Suprapubic skin (tissue), 4 donors: ENCODE measurements around the gene EPB41. TPM values are rescaled to one million over a fixed set of nuclear protein-coding genes. Genes with fewer than 3 reads are reported as not detected.
A peak's percentile ranks its signal among the peaks of the same experiment; 100 is the strongest.

Source experiments
- DNase-seq, 2 donors: peaks; one replicate each; pipeline ENCODE4 v3.0.0-alpha.2; 2019; ENCODE audit warnings: low spot score in 2 of 2
- H3K27ac ChIP-seq: fragments of 200-600 bp; sonication (generic); one replicate; pipeline ENCODE4 v1.5.1; 2019
- H3K27me3 ChIP-seq: fragments of 200-600 bp; sonication (generic); one replicate; pipeline ENCODE4 v1.5.1; 2019
- H3K36me3 ChIP-seq: fragments of 200-600 bp; sonication (generic); one replicate; pipeline ENCODE4 v1.5.1; 2019
- H3K4me1 ChIP-seq: fragments of 200-600 bp; sonication (generic); one replicate; pipeline ENCODE4 v1.5.1; 2019
- H3K4me3 ChIP-seq: fragments of 200-600 bp; sonication (generic); one replicate; pipeline ENCODE4 v1.5.1; 2019; ENCODE audit warnings: mild to moderate bottlenecking
- H3K9me3 ChIP-seq: fragments of 200-600 bp; sonication (generic); one replicate; pipeline ENCODE4 v1.5.1; 2019
- EP300 ChIP-seq: sonication (generic); formaldehyde crosslinking; IDR thresholded peaks from one replicate; pipeline ENCODE4 v1.6.1; 2017; ENCODE audit warnings: antibody characterized with exemption
- POLR2A ChIP-seq, 2 donors: fragments of 450-650 bp; IDR thresholded peaks; one replicate each; pipeline ENCODE4 v1.6.1; 2017; ENCODE audit warnings: antibody characterized with exemption in 2 of 2, mild to moderate bottlenecking in 2 of 2, moderate library complexity in 2 of 2
- POLR2AphosphoS5 ChIP-seq, 3 donors: sonication (generic); formaldehyde crosslinking; IDR thresholded peaks; one replicate each; pipeline ENCODE4 v1.6.1; 2017; ENCODE audit warnings: antibody characterized with exemption in 3 of 3
- WGBS: methylation state at CpG from one replicate; pipeline ENCODE4 v1.1.5; 2018; 5-methylcytosine and 5-hydroxymethylcytosine counted together
- total RNA-seq, 4 donors: library from RNA; depleted of rRNA; stranded (reverse); fragments of >200 nt; gene quantifications; one replicate each; pipeline ENCODE4 v1.1.0, GENCODE V29; 2016
- TF ChIP-seq, protein P1 (sequence below), 2 donors: fragments of 200-600 bp in 1 of 2; fragments of 450-650 bp in 1 of 2; sonication (generic) in 1 of 2; IDR thresholded peaks; one replicate each; pipeline ENCODE4 v1.5.1; 2016 to 2019; ENCODE audit warnings: antibody characterized with exemption in 2 of 2, mild to moderate bottlenecking in 1 of 2, moderate library complexity in 1 of 2

EPB41 gene
- total RNA-seq, 4 donors from 2014 or later: 45.7 to 79.5 (median 67.1) TPM

DNA sequence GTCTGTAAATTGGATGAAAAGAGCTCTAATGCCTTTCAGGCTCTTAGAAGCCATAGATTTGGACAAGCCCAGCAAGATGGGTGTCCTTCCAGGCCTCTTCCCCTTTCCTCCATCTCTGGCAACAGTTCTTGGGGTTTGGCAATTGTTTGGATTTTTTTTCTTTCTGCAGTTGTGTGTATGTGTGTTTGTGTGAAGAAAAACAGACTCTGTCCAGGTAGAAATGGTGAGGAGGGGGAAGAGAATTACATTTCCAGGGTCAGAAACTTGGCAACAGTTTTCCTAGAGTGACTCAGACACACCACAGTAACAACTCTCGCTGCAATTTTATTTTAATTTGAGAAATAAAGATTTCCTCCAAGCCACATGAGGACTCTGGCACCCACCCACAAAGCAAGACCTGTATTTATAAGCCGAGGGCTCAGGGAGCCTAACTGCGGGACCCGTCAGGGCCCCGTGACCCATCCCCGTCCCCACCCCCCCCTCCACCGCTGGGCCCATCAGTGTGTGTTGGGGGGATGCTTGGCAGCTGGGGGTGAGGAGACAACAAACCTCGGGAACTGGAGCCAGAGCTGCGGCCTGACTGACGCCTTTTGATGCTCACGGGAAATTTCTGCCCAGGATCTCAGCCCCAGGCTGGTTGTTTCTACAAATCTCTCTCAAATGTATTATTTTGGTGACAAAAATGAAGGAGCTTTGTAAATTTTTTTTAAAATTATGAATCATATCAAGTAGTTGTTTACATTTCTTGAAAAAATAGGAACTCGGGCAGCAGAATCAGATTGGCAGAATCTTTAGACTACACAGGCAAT lies 205.0 kb downstream of the EPB41 start:
- H3K9me3 ChIP-seq: no peaks in the 10 kb centered on the region
- H3K27me3 ChIP-seq: peaks cover 19% of the 10 kb centered on the region
- TF ChIP-seq, protein P1, sequence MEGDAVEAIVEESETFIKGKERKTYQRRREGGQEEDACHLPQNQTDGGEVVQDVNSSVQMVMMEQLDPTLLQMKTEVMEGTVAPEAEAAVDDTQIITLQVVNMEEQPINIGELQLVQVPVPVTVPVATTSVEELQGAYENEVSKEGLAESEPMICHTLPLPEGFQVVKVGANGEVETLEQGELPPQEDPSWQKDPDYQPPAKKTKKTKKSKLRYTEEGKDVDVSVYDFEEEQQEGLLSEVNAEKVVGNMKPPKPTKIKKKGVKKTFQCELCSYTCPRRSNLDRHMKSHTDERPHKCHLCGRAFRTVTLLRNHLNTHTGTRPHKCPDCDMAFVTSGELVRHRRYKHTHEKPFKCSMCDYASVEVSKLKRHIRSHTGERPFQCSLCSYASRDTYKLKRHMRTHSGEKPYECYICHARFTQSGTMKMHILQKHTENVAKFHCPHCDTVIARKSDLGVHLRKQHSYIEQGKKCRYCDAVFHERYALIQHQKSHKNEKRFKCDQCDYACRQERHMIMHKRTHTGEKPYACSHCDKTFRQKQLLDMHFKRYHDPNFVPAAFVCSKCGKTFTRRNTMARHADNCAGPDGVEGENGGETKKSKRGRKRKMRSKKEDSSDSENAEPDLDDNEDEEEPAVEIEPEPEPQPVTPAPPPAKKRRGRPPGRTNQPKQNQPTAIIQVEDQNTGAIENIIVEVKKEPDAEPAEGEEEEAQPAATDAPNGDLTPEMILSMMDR (IDR thresholded peaks at IDR 0.05): no peak
- TF ChIP-seq POLR2AphosphoS5 (IDR thresholded peaks at IDR 0.05): no peak
- peaks cover 8% of the 10 kb centered on the region for H3K36me3 ChIP-seq
- H3K4me3 ChIP-seq: no peak overlapping the region
- no peak overlapping the region for H3K27ac ChIP-seq
- 67% methylated on average over 12 of the region's 12 CpGs for WGBS
- peaks cover 31% of the 10 kb centered on the region for H3K4me1 ChIP-seq
- no peak for DNase-seq

DNA sequence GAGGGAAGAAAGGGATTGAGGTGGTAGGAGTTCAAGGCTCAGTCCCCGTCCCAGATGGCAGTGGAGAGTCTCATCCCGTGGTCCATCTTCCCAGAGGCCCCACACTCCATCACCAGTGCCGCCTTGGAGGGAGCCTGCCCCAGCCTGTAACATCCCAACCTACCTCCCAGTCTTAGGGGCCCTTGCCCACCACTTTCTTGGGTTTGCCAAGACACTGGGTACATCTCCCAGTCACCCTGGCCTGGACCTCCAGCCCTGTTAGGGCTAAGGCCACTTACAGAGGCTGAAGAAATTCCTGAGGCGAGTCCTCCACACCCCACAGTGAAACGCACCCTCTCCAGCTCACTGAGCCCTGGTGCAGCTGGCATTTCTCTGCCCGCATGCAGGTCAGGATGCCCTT lies 206.0 kb downstream of the EPB41 start:
- Histone ChIP-seq H3K4me1 (peaks cover 41% of the 10 kb centered on the region), H3K36me3 (peaks cover 6% of the 10 kb centered on the region), H3K4me3 (no peak overlapping the region), H3K27me3 (peaks cover 19% of the 10 kb centered on the region), H3K9me3 (no peaks in the 10 kb centered on the region), H3K27ac (no peak overlapping the region)
- DNase-seq: no peak
- 95% methylated on average over 6 of the region's 6 CpGs for WGBS
- TF ChIP-seq, protein P1 (IDR thresholded peaks at IDR 0.05): no peak
- TF ChIP-seq EP300 (no peak), POLR2A (IDR thresholded peaks at IDR 0.05) (no peak), POLR2AphosphoS5 (IDR thresholded peaks at IDR 0.05) (no peak)

DNA sequence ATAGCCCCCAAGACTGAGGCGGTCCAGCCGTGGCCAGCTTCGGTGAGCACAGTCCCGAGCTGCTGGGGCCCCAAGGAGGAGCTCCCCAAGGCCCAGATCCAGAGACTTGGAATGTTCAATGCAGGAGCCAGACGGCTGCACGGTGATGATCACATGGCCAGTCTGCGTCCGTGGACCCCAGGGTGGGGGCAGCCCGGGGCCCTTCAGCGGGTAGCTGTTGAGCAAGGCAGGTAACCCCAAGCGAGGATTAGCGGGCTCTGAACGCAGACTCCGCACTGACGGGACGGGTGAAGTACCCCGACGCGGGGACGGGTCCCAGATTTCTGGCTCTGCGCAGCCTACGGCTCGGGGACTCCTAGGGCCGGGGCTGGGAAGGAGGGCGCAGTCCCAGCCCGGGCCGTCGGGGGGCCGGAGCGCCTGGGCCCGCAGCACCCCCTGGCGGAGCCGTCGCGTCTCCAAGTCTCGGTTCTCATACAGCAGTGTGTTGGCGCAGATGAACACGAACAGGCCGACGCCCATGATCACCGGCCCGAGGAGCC lies 206.6 kb downstream of the EPB41 start:
- peaks cover 43% of the 10 kb centered on the region for H3K4me1 ChIP-seq
- peak overlapping the region; percentile 72 for H3K4me3 ChIP-seq
- peak in 1 of 2 donors; percentile 69 for DNase-seq
- H3K9me3 ChIP-seq: no peaks in the 10 kb centered on the region
- WGBS: 7% methylated on average over 6 of the region's 42 CpGs
- no peak for TF ChIP-seq POLR2AphosphoS5 (IDR thresholded peaks at IDR 0.05)
- TF ChIP-seq, protein P1 (IDR thresholded peaks at IDR 0.05): peak in 1 of 2 donors; percentile 57
- TF ChIP-seq POLR2A (IDR thresholded peaks at IDR 0.05): no peak
- peaks cover 19% of the 10 kb centered on the region for H3K27me3 ChIP-seq
- no peaks in the 10 kb centered on the region for H3K36me3 ChIP-seq
- no peak overlapping the region for H3K27ac ChIP-seq

DNA sequence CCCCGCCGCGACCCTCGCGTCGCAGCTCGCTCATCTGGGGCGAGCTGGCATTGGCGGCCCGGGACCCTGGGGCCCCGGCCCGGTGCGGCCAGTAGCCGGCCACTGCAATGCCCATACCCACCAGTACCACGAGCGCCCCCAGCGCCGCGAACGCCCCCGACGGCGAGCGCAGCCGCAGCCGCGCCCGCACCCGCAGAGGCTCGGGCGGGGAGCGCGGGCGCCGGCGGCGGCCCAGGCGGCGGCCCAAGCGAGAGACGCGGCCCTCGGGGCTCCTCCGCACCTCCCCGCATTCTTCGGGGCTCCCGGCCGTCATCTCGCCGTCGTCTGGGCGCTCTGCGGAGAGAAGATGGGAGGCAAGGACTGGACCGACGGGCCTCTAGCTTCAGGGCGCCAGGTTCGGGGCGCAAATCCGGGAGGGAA lies 207.2 kb downstream of the EPB41 start:
- H3K36me3 ChIP-seq: no peaks in the 10 kb centered on the region
- H3K27ac ChIP-seq: peak overlapping the region; percentile 92
- H3K4me3 ChIP-seq: peak overlapping the region; percentile 72
- no peak for TF ChIP-seq POLR2AphosphoS5 (IDR thresholded peaks at IDR 0.05)
- TF ChIP-seq POLR2A (IDR thresholded peaks at IDR 0.05): no peak
- TF ChIP-seq, protein P1 (IDR thresholded peaks at IDR 0.05): no peak
- no peak for TF ChIP-seq EP300
- peaks cover 43% of the 10 kb centered on the region for H3K4me1 ChIP-seq
- H3K27me3 ChIP-seq: peaks cover 19% of the 10 kb centered on the region
- DNase-seq: no peak
- 7% methylated on average over 43 of the region's 59 CpGs for WGBS
- no peaks in the 10 kb centered on the region for H3K9me3 ChIP-seq

DNA sequence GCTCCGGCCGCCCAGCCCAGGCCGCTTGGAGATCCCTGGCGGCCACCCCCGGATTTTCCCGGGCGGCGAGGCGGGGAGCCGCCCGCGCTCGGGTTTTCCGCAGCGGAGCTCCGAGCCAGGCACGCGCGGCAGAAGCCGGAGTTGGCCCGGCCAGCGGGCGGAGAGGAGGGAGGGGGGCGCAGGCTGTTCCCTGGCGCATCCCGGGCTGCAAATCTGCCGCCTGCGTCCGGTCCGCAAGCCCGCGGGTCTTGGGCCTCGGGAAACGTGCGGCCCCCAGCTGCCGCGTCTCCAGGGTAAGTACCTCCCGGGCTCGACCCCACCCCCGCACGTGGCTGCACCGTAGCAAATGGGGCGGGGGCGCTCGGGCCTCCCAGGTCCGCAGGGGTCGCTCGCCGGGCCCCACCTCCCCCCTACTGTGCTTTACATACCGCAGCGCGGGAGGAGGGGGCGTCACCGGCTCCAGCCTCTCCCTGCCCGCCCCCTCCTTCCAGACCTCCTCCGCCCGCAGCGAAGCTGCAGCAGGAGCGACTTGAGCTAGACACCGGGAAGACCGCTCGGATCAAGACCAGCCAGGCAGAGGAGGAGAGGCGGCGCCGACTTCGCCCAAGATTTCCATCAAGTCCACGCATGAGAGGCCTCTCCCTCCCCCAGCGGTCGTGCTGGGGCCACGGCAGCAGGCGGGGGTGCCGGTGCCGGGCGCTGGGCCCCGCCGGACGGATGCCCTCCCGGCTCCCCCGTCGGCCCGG lies 207.7 kb downstream of the EPB41 start:
- H3K4me3 ChIP-seq: peak overlapping the region; percentile 72
- H3K36me3 ChIP-seq: no peaks in the 10 kb centered on the region
- no peak for TF ChIP-seq EP300
- TF ChIP-seq, protein P1 (IDR thresholded peaks at IDR 0.05): no peak
- no peak for TF ChIP-seq POLR2AphosphoS5 (IDR thresholded peaks at IDR 0.05)
- TF ChIP-seq POLR2A (IDR thresholded peaks at IDR 0.05): no peak
- peaks cover 19% of the 10 kb centered on the region for H3K27me3 ChIP-seq
- peaks cover 43% of the 10 kb centered on the region for H3K4me1 ChIP-seq
- peak in 1 of 2 donors; percentile 73 for DNase-seq
- no peaks in the 10 kb centered on the region for H3K9me3 ChIP-seq
- WGBS: 0% methylated on average over 18 of the region's 81 CpGs
- peak overlapping the region; percentile 92 for H3K27ac ChIP-seq
